Colonic mucosa (tissue), 4 donors: Measurements from ENCODE around the gene ARMC9. TPM values are rescaled to one million over a fixed set of nuclear protein-coding genes. Genes with fewer than 3 reads are reported as not detected.

Experiments
- DNase-seq: peaks from one replicate; pipeline ENCODE4 v3.0.0-alpha.2; 2020
- H3K27ac ChIP-seq: fragments of 200-600 bp; one replicate; pipeline ENCODE4 v1.8.0; 2021
- H3K27me3 ChIP-seq: fragments of 200-600 bp; one replicate; pipeline ENCODE4 v1.8.0; 2021
- H3K36me3 ChIP-seq: fragments of 200-600 bp; one replicate; pipeline ENCODE4 v1.8.0; 2021
- H3K4me1 ChIP-seq: fragments of 200-600 bp; one replicate; pipeline ENCODE4 v1.8.0; 2021; ENCODE audit warnings: mild to moderate bottlenecking
- H3K4me3 ChIP-seq: fragments of 200-600 bp; one replicate; pipeline ENCODE4 v1.8.0; 2021
- H3K9ac ChIP-seq, 2 donors: one replicate each; pipeline ENCODE4 v1.7.0; 2013; ENCODE audit warnings: control low read depth in 2 of 2, low read depth in 2 of 2, low read length in 2 of 2
- H3K9me3 ChIP-seq: fragments of 200-600 bp; one replicate; pipeline ENCODE4 v1.8.0; 2021
- CTCF ChIP-seq: fragments of 200-600 bp; IDR thresholded peaks from one replicate; pipeline ENCODE4 v1.8.0; 2022; ENCODE audit warnings: antibody characterized with exemption, mild to moderate bottlenecking
- intact Hi-C: fragments of 100-400 bp; cut with DNase I; formaldehyde crosslinking; loops from one replicate; pipeline ENCODE4 v1.14.1; 2022
- total RNA-seq, 2 donors: library from RNA; stranded (reverse); fragmentation: NEBNext Ultra II Directional in 1 of 2; extraction: Animal tissue kit (Norgen Biotek cat#: 25700) in 1 of 2; gene quantifications; one replicate each; pipeline ENCODE4 v1.2.1, GENCODE V29; 2021
- donor health status: healthy.
- donor health status: DM: no; HTN: no; CAD: no.
- donor health status: DM: no; HTN: no; CAD: no.

Gene ARMC9
- total RNA-seq, 2 donors from 2014 or later = 9.8 to 17.2 TPM

- Histone ChIP-seq H3K9me3 (no peaks in the 10 kb centered on the region), H3K27ac (no peak overlapping the region), H3K4me3 (no peak overlapping the region), H3K9ac (no peak overlapping the region), H3K4me1 (no peaks in the 10 kb centered on the region), H3K36me3 (no peaks in the 10 kb centered on the region), H3K27me3 (no peaks in the 10 kb centered on the region)
- TF ChIP-seq CTCF = no peak
- DNase-seq = no peak
- intact Hi-C loops = no loop called here
Measured at GRCh38 chr2:231336700-231337099, 138.3 kb downstream of the ARMC9 start.

- DNase-seq = no peak
- Histone ChIP-seq H3K4me3 (no peak overlapping the region), H3K4me1 (no peaks in the 10 kb centered on the region), H3K9ac (no peak overlapping the region), H3K27ac (no peak overlapping the region), H3K9me3 (no peaks in the 10 kb centered on the region), H3K36me3 (no peaks in the 10 kb centered on the region), H3K27me3 (no peaks in the 10 kb centered on the region)
- intact Hi-C loops = no loop called here
- TF ChIP-seq CTCF = no peak
Measured at GRCh38 chr2:231337807-231338759, 139.7 kb downstream of the ARMC9 start.

GRCh38 chr2:231339316-231339715 lies 140.9 kb downstream of the ARMC9 start:
- no peak overlapping the region for H3K27ac ChIP-seq
- DNase-seq = no peak
- no peak overlapping the region for H3K9ac ChIP-seq
- no peaks in the 10 kb centered on the region for H3K9me3 ChIP-seq
- no peak overlapping the region for H3K4me3 ChIP-seq
- no peaks in the 10 kb centered on the region for H3K36me3 ChIP-seq
- H3K27me3 ChIP-seq = no peaks in the 10 kb centered on the region
- intact Hi-C loops = no loop called here
- no peak for TF ChIP-seq CTCF
- H3K4me1 ChIP-seq = no peaks in the 10 kb centered on the region

GRCh38 chr2:231341100-231341499 lies 142.7 kb downstream of the ARMC9 start:
- H3K36me3 ChIP-seq = no peaks in the 10 kb centered on the region
- intact Hi-C loops = no loop called here
- H3K9me3 ChIP-seq = no peaks in the 10 kb centered on the region
- no peak for DNase-seq
- no peak overlapping the region for H3K27ac ChIP-seq
- H3K9ac ChIP-seq = no peak overlapping the region
- no peaks in the 10 kb centered on the region for H3K4me1 ChIP-seq
- no peaks in the 10 kb centered on the region for H3K27me3 ChIP-seq
- no peak for TF ChIP-seq CTCF
- H3K4me3 ChIP-seq = no peak overlapping the region

GRCh38 chr2:231342061-231342711 lies 143.8 kb downstream of the ARMC9 start:
- H3K27me3 ChIP-seq = no peaks in the 10 kb centered on the region
- H3K4me3 ChIP-seq = no peak overlapping the region
- no peaks in the 10 kb centered on the region for H3K36me3 ChIP-seq
- no peak for TF ChIP-seq CTCF
- H3K27ac ChIP-seq = no peak overlapping the region
- DNase-seq = no peak
- H3K9ac ChIP-seq = no peak overlapping the region
- H3K4me1 ChIP-seq = no peaks in the 10 kb centered on the region
- intact Hi-C loops = no loop called here
- no peaks in the 10 kb centered on the region for H3K9me3 ChIP-seq
